Posterior cingulate gyrus (tissue), 11 donors: ENCODE data around the gene PIP5K1C.

Experiments
- DNase-seq, 10 donors: peaks; one replicate each; pipeline versions ENCODE4 v3.0.0 to v3.0.0-alpha.2; 2020 to 2021; ENCODE audit warnings: mixed read lengths in 3 of 10
- intact Hi-C: fragments of 100-400 bp; cut with DNase I; formaldehyde crosslinking; loops from one replicate; pipeline ENCODE4 v1.15.1; 2023

Gene PIP5K1C

DNA sequence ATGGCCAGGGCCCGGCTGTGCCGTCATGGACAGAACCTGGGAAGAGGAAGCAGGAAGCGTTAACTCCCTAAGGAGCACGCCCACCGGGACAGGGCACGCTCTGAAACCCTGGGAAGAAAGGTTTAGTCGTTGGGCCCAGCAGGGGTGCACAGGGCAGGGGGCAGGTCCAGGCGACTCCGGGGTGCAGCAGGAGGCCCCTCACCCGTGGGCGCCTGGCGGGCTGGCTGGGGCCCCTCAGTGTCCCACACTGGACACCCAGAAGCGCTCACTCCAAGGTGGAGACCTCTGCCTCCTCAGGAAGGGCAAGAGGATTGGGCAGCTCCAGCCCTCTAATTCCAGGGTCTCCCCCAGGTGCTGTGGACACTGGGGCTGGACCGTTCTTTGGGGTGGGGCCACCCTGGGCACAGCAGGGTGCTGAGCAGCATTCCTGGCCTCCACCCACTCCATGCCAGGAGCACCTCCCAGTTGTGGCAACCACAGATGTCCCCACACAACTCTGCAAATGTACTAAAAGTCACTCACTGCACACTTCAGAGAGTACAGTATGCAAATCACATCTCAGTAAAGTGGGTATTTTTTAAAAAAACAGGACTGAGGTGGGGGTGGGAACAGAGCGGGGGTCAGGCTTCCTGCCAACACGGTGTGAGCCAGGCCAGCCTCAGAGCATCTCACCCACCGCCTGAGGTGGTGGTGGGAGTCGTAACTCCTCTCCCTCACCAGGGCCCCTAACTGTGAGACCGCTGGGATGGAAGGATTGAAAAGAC lies 35.2 kb downstream of the PIP5K1C start:
- DNase-seq: no peak
- intact Hi-C loops: no loop called here

DNA sequence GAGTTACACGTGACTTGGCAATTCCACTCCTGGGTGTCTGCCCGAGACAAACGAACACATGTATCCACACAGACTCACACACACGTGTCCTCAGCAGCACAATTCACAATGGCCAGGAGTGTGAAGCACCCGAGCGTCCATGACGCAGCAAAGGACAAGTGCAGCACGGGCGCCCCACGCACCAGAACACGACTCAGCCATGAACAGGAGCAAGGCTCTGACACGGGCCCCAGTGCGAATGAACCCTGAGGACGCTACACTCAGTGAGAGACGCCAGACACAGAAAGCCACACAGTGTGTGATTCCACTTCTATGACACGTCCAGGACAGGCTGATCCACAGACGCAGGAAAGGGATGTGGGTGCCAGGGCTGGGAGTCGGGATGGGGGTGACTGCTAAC lies 36.4 kb downstream of the PIP5K1C start:
- no peak for DNase-seq
- intact Hi-C loops: no loop called here

DNA sequence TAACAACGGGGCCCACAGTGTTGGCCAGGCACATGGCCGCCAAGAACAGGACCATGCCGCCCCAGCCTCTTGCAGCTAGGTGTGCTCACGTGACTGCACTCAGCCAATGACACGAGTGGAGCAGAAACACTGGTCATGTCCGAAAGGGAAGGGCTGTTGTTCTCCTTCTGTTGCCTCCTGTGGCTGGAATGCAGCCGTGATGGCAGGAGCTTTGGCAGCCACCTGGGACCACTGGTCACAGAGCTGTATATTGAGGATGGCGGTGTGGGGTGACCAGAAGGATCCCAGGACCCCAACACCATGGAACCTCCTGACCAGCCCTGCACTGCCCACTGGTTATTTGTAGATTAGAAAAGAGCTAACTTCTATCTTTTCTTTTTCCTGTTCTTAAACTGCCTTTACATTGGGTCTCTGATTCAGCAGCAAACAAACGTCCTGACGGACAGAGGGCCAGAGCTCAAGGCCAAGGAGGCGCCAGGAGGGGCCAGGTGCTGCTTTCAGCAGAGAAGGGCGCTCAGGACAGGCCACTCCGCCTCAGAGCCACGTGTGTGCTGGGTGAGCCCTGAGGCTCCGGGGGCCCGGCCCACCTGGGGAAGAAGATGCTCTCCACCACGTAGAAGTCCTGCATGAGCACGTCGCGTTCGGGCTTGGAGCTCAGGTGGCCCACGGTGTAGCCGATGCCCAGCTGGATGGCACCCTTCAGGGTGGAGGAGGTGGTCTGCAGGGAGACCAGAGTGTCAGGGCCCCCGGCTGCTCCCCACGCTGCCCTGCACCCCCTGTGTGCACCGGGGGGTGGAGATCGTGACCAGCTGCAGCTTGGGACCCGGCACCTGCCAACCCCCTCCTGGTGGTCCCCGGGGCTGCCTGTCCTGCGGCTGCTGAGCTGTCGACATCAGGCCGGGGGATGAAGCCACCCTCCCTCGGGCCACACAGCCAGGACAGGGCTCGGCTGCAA lies 38.7 kb downstream of the PIP5K1C start:
- intact Hi-C loops: no loop called here
- DNase-seq: no peak

DNA sequence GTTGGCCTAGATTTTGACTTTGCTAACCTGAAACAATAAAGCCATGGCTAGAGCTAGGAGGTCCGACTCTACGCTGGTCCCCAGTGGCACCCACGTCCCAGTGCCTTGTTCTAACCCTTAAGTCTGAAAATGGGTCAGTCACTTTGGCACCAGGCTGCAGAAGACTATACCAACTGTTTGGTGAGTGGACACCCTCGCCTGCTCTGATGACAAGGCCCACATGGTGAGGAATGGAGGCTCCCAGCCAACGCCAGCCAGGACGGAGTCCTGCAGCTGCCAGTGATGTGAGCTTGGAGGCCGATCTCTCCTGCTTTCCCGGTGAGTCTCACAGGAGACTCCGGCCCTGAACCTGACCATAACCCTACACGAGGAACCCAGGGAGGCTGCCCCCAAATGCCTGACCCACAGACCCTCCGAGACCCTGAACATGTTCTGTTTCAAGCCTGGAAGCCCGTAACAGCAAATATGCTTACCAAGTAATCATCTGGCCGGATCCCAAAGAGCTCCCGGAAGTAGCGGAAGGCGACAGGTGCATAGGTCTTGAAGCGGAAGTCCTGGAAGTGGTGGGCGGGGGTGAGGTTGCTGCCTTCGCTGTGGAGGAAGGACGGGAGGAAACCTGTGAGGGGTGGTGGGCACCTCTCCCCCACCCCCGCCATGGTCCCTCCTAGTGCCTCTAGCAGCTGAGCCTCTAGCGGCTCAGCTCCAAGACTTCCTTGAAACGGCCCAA lies 39.6 kb downstream of the PIP5K1C start:
- intact Hi-C loops: no loop called here
- peak in 1 of 10 donors; percentile 89 for DNase-seq

DNA sequence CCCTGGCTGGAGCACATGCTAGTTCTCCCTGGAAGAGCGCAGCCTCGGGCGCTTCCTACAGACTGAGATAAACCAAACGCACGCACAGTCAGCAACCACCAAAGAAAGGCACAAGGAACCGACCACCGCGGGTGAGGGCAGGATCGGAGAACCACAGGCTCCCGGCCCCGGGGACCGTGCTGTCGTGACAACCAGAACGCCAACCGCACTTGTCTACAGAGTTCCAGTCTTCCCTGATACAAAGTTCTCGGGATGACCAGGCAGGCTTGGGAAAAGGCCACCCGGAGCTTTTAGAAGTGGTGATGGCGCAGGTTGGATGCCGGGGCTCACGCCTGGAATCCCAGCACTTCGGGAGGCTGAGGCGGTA lies 40.5 kb downstream of the PIP5K1C start:
- intact Hi-C loops: no loop called here
- DNase-seq: no peak

DNA sequence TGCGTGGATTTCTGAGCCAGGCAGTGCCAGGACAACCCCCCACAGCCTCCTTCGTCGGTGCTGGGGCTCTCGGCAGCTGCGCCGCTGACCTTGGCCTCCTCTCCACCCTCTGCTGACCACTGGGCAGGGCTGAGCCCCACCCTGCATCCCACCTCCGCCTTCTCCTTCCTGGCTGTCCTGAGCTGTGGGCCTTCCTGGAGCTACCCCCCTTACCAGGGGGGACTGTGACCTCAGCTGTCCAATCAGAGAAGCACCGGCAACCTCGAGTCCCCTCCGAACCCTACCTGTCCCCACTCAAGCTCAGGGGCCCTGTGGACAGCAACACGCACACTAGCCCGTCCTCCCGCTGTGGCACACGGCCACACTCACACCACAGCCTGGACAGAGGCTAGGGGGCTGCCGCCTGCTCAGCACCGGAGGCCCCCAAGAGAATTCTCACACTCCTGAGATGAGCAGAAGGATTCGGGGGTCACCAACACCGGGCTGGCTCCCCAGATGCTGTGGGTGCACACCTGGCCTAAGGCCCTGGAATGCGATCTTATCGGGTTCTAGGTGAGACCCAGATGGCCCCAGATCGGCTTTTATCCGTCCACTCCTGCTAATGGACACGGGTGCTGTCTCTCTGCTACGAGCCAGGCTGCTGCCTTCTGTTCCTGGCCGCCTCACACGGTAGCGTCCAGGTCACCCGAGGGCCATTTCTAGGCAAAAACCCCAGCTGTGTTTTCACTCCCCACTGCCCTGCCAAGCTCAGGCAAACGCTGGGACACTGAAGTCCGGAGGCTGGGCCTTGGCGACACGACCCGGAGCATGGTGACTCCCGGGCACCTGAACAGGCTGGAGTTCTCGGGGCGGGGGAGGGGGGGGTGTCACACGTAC lies 41.2 kb downstream of the PIP5K1C start:
- DNase-seq: no peak
- intact Hi-C loops: no loop called here

DNA sequence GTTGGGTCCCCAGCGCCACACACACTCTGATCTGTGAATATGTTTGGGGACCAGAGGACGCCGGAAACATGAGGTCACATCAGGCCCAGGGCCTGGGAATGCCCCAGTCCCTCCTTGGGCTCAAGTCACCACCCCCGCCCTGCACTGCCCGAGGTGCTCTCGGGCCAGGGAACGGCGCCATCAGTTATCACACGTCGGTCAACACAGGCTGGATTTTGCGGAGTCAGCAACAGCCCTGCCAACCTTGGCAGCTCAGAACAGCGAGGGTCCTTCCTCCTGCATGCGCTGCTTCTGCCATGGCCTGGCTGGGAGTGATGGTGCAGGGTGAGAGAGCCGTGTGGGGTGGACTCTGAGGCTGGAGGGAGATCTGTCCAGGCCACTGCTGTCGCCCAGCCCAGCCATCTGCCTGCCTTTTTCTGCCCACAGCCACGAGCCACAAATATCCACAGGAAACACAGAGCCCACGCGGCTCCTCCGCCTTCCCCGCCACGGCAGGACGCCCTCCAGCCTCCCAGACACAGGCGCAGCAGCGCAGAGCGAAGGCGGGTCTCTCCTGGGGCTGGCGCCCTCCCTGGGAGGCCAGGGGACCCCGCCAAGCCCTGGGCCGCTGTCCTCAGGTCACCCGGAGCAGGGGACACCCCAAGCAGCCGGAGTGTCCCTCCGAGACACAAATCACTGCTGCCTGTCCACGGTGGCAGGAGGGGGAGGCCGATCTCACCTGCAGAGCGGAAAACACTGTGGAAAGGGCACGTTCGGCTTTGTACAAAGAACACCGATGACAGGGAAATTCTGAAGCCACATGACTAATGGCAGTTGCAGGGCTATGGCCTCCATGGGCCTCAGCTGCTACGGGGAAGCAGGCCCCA lies 42.0 kb downstream of the PIP5K1C start:
- intact Hi-C loops: no loop called here
- peak in 1 of 10 donors; percentile 91 for DNase-seq

DNA sequence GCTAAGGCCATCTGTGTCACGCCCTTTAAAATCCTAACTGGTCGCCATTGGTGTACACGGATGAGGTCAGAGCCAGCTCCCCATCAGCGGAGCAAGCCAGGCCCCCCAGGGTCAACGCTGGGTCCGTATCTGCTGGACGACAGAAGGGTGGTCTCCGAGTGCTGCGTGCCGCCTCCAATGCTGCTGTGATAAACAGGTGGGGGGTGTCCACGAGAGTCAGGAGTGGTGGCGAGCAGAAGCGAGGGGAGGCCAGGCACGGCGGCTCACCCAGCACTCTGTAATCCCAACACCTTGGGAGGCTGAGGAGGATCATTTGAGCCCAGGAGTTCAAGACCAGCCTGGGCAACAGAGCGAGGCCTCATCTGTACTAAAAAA lies 42.9 kb downstream of the PIP5K1C start:
- intact Hi-C loops: no loop called here
- no peak for DNase-seq

DNA sequence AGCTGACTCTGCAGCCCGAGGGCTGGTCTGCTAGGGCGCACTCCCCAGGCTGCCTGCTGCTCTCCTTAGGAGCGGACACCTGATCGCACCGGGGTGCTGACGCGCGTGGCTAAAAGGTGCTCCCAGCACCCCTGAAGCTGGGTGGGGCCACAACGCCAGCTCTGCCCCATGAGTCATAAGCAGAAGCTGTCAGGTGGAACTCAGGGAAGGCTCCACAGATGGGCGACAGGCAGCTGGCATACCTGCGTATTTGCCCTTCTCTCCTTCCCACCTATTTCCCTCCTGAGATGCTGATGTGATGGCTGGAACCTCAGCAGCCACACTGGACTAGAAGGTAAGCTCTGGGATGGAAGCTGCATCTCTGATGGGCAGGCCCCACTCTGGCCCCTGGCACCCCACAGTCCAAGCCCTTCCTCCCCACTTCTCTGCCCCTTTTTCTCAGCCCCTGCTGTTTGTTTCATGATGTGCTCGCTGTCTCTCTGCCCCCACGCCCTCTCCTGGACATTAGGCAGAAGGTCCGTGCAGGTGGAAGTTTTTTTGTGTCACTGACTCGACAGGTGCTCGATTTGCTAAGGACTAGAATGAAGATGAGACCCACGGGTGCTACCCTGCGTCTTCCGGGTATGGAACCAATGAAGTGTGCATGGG lies 43.4 kb downstream of the PIP5K1C start:
- DNase-seq: no peak
- intact Hi-C loops: no loop called here

DNA sequence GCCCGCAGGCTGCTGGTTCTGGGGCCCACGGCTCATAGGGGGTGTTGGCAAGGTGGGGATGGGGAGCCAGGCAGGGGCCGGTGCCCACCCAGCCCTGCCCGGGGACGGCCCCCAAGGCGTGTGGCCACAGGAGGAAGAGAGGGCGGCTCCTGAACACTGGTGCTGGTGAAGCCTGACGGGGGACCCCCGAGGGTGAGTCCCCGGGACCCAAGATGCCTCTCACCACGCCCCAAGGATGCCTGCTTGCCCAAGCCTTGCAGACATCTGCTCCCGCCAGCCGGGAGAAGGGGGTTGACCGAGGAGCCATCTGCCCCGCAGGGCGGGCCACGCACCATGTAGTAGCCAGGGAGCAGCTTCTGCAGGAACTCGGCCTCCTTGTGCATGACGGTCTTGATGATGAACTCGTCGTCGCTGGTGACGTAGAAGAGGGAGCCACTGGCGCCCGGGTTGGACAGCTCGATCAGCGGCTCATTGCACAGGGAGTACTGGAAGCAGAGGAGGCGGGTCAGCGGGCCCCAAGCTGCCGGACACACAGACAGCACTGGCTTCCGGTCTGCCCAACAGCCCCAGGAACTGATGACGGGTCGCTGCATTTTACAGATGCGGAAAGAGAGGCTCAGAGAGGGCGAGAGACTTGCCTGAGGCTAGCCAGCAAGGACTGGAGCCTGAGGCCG lies 44.1 kb downstream of the PIP5K1C start:
- DNase-seq: no peak
- intact Hi-C loops: no loop called here

DNA sequence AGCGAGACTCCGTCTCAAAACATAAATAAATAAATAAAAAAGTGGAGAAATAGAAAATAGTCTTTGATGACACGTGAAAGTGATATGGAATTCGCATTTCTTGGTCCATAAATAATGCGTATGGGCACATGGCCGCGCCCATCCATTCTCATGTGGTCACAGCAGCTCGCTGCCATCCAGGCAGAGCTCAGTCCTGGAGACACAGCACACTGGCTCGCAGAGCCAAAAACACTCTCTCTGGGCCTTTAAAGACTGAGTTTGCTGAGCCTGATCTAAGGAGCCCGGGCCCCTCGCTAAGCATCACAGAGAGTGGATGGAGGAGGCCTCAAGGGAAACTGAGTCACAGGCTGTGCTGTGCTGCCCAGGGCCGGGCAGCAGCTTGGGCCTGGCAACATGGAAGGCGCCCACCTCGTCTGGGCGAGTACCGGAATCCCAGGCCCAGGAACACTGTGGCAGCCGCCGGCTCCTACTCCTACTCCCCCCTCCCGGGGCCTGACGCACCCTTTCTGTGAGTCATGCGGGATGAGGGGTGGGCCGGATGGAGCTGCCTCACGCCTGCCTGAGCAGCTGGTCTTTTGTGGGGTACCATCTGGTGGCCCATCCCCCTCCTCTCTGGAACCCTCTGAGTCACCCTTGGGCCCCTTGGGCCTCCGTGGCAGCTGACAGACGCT lies 44.7 kb downstream of the PIP5K1C start:
- intact Hi-C loops: no loop called here
- peak in 9 of 10 donors; percentile 62 to 97 (median 82) for DNase-seq

DNA sequence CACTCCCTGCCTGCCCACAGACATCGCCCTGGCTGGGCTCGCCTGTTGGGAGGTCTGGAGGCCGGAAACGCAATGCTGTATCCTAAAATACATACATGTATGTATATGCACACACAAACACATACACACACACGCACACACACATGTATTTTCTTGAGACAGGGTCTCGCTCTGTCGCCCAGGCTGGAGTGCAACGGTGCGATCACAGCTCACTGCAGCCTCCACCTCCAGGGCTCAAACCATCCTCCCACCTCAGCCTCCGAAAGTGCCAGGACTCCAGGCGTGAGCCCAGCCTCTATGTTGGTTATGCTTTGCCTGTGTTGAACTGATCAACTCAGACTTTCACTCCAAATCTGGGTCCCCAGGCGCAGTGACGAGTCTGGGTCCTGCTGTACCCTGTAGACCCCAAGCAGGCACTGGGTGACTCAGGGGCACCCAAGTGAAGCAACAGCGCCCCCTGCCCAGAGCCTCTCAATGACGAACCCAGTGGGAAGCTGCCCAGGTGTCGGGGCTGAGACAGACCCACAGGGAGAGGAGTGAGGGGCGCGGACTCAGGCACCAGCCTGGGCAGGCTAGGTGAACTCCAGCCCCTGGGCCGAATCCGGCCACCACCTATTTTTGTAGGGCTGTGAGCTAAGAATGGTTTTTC lies 46.3 kb downstream of the PIP5K1C start:
- no peak for DNase-seq
- intact Hi-C loops: no loop called here

DNA sequence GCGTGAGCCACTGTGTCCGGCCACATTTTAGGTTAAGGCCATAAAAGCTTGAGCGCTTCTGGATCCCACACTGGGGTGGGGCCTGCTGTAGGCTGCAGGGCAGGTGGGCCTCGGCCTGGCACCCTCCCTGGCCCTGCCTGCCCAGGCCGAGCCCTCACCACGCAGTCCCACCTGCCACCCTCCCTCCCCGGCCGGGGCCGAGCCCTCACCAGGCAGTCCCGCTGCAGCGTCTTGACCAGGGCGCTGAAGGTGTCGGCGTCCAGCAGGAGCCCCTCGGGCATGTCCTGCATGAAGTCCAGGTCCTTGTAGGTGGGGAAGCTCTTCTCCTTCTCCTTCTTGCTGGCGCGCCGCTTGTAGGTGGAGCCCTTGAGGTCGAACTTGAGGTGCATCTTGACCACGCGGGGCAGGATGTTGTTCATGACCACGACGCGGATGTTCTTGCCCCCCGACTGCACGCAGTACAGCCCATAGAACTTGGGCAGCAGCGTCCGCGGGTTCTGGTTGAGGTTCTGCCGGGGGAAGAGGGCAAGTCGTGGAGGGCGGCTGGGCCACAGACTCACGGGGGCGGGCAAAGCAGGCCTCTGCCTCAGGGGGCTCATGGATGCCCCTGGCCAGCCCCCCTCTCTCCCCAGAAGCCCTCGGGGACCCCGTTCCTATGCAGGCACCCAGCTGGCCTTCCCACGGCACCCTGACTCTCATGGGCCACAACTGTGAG lies 47.0 kb downstream of the PIP5K1C start:
- intact Hi-C loops: no loop called here
- DNase-seq: no peak

DNA sequence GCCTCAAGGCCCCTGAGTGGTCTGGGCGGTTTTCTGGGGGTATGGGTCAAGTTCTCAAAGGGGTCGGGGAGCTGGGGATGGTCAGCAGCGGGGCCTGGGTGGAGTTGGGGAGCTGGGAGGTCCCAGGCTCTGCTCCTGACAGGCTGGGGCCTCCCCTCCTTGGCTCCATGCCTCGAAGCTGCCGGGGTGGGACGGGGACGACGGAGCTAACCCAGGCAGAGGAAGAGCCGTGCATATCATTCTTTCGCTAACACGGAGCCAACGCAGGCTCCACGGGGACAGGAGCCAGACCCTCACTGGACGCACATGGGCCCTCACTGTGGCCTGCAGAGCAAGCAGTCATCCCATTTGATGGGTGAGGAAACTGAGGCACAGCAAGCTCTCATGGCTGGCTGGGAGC lies 47.8 kb downstream of the PIP5K1C start:
- DNase-seq: no peak
- intact Hi-C loops: no loop called here

DNA sequence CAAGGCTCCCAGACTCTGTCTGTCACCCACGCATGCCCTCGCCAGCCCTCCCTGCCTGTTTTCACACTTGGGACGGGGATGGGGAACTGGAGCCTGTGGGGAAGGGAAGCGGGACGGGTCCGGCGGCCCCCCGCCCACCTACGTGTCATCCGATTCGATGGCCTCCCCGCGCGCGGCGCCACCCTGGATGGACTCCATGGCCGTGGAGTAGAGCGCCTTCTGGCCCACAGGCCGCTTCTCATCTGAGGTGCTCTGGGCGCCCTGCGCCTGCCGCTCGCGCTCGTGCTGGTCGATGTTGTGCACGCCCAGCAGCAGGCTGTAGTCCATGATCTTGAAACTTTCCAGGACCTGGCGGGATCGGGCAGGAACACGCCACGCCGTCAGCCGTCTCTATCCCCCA lies 48.6 kb downstream of the PIP5K1C start:
- intact Hi-C loops: no loop called here
- DNase-seq: no peak

DNA sequence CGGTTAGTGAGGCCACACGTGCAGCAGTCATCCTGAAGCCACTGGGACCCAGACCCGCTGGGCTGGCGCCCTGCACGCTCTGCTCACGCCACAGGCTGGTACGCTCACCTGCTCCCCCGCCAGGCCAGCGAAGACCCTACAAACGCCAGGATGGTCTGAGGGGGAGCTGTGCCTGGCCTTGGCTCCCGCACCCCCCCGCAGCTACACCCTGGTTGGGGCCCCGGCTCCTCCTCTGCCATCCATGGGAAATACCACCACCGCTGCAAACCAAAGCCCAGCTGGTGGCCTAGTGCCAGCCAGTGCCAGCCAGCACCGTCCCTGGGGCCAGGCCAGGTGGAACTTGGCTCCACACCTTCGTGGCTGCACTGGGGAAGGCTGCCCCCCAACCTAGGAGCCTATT lies 50.4 kb downstream of the PIP5K1C start:
- intact Hi-C loops: no loop called here
- no peak for DNase-seq
